GM18505 (cell line): Measurements from ENCODE around the gene KRTAP12-4.
"Not testable (repeated sequence)": the region's sequence is repeated elsewhere in the genome, so short reads cannot be mapped to it uniquely, and the experiment has no call there.

Source experiments
- ATAC-seq: cut with Tn5 transposase; IDR thresholded peaks from one replicate; pipeline ENCODE4 v1.9.1; 2021; ENCODE audit not compliant: unreplicated experiment
- POLR2A ChIP-seq: IDR thresholded peaks from 4 replicates; pipeline ENCODE4 v1.6.1; 2011; ENCODE audit warnings: borderline replicate concordance; ENCODE audit not compliant: insufficient read depth, insufficient read length; ENCODE audit errors: extremely low read depth

KRTAP12-4 gene

DNA sequence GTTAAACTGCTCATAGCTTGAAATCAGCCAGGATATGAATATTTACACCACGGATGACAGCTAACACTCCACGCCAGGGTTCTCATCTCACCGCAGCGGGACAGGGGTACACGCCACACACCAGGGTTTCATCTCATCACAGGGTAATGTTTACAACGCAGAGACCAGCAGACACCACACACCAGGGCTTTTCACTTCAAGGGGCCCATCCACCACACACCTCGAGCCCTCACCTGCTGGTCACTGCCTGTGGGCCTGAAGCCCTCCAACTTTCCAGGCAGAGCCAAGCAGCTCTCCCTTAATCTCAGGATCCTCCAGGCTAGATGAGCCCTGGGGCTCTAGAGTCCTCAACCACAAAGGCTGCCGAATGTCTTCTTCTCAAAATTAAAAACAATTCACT lies 41.2 kb upstream of the KRTAP12-4 start:
- ATAC-seq: no peak

DNA sequence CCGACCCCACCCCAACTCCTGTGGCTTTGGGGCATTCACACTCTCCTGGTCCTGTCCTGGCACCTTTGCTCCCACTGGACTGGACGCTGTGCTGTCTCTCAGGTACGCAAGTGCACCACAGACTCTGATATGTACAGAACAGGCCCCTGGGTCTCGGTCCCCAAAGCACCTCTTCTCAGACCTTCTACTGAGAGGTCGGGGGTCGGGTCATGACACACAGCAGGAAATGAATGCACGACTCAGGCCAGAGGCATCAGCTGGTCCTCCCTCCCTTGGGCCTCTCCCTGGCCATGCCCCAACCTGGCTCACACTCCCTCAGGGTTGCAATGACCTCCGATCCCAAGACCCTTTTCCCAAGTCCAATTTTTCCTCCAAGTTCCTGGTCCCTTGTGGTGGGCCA lies 40.7 kb upstream of the KRTAP12-4 start:
- ATAC-seq: no peak
- no peak for TF ChIP-seq POLR2A

More for the DNA sequence above, 41.2 kb upstream of the KRTAP12-4 start:
- no peak for TF ChIP-seq POLR2A

GRCh38 chr21:44694776-44695175 lies 40.3 kb upstream of the KRTAP12-4 start:
- no peak for ATAC-seq

GRCh38 chr21:44692798-44693512 lies 38.5 kb upstream of the KRTAP12-4 start:
- TF ChIP-seq POLR2A: no peak
- no peak for ATAC-seq

More at GRCh38 chr21:44694776-44695175, 40.3 kb upstream of the KRTAP12-4 start:
- TF ChIP-seq POLR2A: no peak

DNA sequence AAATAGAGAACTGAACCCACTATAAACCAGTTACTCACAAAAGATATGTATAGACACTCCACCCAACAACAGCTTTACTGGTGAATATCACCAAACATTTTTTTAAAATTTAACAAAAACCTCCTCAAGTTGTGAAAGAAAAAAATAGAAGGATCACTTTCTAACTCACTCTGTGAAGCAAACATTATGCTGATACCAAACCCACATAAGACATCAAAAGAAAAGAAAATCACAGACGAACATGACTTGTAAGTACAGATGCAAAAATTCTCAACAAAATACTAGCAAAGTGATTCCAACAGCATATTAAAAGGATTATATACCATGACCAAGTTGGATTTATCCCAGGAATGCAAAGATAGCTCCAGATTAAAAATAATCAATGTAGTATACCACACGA lies 37.2 kb upstream of the KRTAP12-4 start:
- no peak for TF ChIP-seq POLR2A

DNA sequence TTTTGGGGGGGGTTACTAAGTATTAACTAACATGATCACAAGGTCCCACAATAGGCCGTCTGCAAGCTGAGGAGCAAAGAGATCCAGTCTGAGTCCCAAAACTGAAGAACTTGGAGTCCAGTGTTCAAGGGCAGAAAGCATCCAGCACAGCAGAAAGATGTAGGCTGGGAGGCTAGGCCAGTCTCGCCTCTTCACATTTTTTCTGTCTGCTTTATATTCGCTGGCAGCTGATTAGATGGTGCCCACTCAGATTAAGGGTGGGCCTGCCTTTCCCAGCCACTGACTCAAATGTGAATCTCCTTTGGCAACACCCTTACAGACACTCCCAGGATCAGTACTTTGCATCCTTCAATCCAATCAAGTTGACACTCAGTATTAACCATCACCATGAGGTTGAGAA lies 35.3 kb upstream of the KRTAP12-4 start:
- not testable (repeated sequence) for ATAC-seq

More for the DNA sequence above, 37.2 kb upstream of the KRTAP12-4 start:
- ATAC-seq: no peak

GRCh38 chr21:44687671-44688070 lies 33.2 kb upstream of the KRTAP12-4 start:
- TF ChIP-seq POLR2A: no peak
- no peak for ATAC-seq

DNA sequence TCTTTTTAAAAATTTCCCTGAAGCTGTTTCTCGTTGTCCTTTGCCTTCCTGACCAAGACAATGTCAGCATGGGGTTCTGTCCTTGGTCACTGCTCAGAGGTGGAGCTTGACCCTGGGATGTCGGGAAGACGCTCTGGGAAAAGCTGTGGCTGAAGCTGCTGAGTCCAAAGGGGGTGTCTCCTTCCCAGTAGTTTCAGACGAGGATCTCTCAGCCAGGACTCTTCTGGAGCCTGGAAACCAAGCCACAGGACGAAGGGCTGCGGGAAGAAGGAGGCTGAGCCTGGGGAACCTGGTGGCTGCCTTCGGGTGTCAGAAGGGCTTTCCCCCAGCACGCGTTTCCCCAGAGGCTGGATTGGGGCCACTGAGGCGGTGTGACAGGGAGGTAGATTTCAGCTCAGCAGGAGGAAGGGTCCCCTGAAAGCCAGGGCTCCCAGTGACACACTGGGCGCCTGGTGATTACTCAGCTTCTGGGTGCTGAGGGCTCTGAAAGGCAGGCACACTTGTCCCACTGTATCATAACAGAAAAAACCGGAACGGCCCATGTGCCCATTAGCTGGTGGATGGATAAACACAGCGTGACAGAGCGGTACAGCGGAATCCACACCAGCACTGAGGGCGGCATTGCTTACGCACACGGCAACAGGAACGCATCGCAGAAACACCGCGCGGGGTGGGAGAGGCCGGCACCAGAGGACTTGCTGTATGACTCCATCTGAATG lies 32.5 kb upstream of the KRTAP12-4 start:
- TF ChIP-seq POLR2A: no peak
- no peak for ATAC-seq

DNA sequence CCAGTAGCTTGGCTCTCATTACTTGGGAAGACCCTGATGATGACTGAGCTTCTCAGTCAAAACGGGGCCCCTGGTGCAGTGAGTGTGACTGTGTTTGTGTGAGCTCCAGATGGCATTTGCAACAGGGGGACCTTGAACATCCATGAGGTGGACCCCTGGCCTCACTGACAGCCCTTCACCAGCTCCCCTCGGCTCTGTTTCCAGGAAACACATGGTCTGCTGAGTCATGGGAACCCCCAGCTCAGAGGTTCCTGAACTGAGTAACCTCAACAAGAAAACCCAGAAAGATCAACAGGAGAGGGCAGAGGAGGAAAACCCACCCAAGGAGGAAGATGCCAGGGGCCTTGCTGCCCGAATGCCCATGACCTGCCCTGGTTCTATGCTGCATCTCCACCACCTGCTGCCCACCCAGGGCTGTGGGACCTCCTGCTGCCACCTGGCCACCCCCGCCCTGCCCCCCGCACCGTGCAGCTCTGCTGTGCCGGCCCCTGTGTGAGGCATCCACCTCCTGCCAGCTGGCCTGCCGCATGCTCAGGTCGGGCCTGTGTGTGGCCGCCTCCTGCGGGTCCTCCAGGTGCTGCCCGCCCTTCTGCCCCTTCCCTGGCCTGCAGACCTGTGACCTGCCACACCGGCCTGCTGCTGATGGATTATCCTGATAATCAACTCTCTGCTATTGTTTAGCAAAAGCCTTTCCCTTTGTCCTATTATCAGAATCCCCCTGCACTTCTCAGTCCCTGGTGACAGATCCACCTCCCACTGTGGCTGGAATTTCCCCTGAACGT lies 31.7 kb upstream of the KRTAP12-4 start:
- no peak for TF ChIP-seq POLR2A
- ATAC-seq: no peak

- ATAC-seq: not testable (repeated sequence)
Observed at GRCh38 chr21:44685050-44685449, 30.6 kb upstream of the KRTAP12-4 start.

- TF ChIP-seq POLR2A: no peak
- no peak for ATAC-seq
Observed at GRCh38 chr21:44684483-44684882, 30.0 kb upstream of the KRTAP12-4 start.

- TF ChIP-seq POLR2A: no peak
- ATAC-seq: no peak
Observed at GRCh38 chr21:44684077-44684476, 29.6 kb upstream of the KRTAP12-4 start.

- TF ChIP-seq POLR2A: no peak
- ATAC-seq: no peak
Observed at GRCh38 chr21:44682580-44683151, 28.2 kb upstream of the KRTAP12-4 start.
